Stimulated activated CD4-positive, alpha-beta T cell treated with anti-CD3 and anti-CD28 coated beads, TNF-alpha, amount 100 ng/mL, for 24 hours (primary cell): Measurements from ENCODE around the gene TRIM29.
A peak's percentile ranks its signal among the peaks of the same experiment; 100 is the strongest.

Experiments
- DNase-seq, 3 experiments: peaks; one replicate each; pipeline ENCODE4 v3.0.0-alpha.2; 2020; ENCODE audit warnings: low read depth in 3 of 3

Gene TRIM29

DNA sequence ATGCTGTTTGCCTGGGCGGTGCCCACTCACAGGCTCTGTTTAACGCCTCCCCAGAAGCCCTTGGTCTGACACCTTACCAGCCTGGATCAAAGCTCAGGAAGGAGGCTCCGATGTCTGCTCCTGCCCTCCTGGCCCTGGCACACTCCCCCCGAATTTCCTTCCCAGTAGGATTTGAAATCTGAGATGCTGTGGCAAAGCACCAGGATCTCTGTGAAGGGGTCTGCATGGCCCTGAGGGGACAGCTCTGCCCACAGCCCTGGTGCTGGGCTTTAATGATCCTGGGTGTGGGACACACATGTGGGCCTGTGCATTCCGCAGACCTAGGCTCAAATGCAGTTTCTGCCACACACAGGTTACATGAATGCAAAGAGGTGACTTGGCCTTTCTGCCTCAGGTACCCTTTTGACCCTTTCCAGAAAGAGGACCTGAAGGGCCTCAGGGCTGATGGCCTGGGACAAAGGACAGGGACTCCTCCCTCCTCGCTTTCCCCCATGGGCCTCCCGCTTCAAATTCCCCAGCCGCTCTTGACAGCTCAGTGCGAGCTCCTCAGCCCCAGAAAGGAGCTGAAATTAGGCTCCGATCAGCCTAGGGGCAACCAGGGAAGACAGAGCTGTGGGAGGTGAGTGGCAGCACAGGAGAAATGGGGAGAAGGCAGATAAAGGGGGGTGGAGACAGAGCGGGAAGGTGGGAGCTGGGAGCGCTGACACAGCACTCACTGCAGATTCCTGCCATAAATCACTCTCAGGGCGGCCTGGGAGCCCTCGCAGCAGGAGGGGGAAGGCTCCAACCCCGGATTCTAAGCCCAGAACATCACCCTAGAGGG lies 41.3 kb downstream of the TRIM29 start:
- DNase-seq, result no peak

DNA sequence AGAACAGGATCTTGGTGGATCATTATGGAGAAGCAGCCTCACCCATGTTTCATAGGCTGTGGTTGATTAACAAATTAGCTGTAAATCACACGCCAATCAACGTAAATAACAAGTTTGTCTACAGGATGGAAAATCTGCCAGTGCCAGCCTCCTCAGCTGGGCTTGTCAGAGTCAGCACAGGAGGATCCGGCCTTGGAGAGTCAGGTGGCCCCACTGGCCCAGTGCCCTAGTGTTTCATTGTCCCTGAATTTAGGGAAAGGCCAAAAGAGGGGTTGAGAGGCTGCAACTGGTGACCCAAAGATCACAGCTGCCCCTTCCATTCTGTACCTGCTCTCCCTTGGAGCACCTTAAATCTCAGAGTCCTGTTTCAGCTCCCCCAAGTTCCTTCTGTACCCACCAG lies 42.4 kb downstream of the TRIM29 start:
- no peak for DNase-seq

DNA sequence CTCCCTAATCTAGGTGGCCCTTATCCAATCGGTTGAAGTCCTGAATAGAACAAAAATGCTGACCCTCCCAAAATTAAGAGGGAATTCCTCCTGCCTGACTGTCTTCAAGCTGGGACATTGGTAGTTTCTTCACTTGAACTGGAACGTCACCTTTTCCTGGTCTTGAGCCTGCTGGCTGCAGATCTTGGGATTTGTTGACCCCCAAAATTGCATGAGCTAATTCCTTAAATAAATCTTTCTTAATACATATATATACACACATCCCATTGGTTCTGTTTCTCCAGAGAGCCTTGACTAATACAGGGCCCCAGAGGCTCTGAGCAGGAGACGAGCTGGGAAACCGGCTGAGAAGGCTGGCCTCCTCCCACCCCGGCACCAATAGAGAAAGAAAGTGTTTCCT lies 46.2 kb downstream of the TRIM29 start:
- DNase-seq, result no peak

DNA sequence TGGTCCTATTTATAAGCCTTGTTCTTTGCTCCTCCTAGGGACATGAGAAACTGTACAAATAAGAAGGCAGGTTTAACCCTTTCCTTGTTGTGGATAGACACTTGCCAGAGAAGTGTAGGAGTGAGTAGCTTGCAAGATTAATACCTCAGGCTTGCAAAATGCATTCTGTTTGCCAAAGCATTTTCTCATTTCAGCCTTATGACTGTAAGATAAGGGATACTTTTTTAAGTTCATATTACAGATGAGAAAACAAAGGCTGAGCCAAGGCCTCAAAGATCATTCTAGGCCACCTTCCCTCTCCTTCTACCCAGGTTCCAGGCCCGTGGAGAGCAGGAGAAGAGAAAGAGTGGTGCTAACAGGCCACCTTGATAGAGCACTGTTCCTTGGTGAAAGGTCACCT lies 46.8 kb downstream of the TRIM29 start:
- no peak for DNase-seq

DNA sequence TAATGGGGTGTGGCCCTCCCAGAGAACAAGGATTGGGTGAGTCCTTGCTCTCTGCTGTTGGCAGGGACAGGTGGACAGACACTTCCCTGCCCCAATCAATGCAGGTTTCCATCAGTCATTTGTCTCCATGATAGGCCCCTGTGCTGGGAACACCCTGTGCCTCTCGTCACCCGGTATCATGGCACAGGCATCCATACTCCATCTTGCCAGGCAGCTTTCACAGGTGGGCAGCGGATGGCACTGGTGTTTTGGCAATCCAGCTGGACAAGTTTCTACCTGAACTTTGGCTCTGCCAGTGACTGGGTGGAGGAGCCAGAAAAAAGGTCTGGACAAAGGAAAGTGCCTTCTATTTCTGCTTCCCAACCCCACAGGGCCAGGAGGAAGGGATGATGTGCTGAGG lies 47.5 kb downstream of the TRIM29 start:
- no peak for DNase-seq

DNA sequence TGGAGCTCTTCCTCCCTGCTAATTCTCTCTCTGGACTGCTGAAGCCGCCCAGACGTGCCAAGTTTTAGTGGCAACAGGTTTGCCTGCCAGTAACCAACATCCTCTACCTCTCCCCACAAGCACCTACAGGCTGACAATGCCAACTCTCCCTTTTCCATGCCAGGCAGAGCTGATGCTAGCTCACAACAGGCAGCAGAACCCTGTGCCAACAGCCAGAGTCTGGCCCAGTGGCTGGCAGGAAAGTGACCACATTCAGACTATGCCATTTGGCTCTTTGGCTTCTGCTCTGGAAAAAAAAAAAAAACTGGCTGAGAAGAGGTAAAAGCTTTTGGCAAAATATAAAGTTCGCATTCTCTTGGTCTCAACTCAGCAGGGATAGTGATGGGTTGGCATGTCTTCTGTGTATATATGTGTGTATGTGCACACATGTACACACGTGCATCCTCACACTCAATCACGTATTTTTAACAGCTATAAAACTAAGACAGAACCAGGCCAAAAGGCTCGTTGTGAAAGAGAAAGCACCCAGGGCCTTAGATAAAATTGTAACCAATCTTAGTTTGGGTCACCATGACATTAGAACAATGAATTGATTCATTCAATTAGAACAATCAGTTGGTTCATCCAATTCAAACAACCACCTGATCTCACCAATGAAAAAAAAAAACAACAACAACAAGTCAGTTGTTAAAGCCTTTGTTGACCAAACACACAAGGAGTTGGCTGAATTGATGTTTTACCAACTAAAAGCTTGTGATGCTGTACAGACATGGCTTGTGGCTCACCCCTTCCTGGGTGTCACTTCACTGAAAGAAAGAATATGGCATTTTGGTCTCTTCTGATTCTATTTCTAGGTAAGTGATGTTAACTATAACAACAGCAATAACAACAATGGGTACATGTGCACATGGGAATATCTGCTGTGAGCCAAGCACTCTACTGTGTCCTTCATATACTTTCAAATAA lies 48.6 kb downstream of the TRIM29 start:
- no peak for DNase-seq

DNA sequence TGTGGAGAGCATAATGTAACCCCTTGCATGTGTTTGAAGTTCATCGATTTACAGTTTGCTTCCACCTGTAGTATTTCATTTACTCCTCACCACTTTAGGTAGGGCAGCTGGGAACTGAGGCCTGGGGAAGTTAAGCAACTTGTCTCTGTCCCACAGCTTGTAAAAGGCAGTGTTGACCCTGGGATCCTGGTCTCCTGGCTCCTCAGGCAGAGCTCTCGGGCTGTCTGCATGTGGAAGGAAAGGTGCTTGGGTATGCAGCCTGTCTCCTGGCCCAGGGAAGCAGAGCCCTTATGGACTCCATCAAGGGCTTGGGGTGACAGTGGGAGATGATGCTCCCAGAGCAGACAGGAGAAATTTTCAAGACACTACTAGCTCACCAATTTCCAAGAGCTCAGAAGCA lies 49.9 kb downstream of the TRIM29 start:
- DNase-seq, result no peak

DNA sequence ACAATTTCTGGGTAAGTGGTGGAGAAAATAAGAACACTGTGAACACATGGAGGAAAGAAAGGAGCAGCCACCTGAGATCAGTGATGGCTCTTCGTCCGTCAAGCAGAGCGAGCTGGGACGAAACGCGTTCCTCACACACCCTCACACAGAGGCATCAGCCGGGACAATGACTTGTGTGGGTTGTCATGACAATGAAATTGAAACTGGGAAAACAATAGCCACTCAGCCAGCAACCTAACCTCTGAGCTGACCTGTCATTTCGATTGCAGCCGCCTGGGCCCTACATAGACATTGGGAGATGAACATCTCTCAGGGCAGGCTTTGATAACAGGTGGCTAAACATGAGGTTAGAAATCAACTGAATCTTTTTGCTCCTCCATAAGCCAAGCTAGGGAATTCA lies 51.3 kb downstream of the TRIM29 start:
- DNase-seq, result no peak

DNA sequence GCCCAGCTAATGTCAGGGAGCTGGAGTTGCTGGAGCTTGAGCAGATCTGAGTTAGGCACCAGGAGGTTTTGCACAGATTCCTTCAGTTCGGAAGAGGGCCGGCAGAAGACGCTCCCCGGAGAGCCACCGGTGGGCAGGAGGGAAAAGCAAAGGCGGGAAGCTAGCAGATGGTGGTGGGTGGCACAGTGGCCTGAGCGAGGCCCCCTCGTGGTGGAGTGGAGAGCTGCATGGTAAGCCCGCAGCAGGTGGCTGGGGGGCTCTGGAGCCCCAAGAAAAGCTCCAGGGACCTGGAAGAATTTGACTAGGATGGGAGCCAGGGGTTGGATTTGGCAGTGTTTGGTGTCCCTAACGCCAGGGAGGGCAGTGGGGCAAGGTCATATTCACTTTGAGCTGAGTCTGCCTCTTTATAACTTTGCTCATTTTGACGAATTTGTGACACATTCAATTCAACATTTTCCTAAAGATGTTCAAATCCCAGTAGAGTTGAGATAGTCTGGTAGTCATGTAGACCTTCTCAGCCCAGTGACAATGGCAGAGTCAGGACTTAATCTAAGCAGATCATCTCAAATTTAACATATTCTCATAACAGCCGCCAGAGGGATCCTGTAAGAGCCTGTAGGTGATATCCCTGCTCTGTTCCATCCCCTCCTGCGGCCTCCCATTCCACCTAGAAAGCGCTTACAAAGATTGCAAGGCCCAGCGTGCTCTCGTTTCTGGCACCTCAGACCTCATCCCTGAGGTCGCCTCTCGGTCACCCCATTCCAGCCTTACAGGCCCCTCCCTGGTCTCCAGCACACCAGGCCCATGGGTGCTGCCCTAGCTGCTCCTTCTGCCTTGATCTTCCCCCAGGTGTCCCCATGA lies 57.9 kb downstream of the TRIM29 start:
- peak in 1 of 3 experiments; percentile 10 for DNase-seq

DNA sequence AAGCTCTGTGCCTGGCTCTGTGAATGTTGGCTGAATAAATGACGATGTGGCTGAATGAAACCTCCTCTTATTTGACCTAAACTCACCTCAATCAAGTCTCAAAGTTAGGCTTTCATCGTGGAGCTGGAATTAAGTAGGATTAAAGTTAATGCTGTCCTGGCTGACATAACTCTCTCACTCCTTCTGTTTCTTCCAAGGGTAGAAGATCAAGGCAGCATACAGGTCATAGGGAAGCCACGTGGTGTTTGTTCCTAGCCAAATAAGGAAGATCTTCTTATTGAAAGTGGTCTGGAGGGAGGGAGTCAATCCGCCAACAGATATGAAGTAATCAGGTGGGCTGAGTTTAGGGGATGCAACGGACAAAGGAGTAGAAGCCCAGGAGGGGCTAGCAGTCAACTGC lies 59.5 kb downstream of the TRIM29 start:
- DNase-seq, result no peak

DNA sequence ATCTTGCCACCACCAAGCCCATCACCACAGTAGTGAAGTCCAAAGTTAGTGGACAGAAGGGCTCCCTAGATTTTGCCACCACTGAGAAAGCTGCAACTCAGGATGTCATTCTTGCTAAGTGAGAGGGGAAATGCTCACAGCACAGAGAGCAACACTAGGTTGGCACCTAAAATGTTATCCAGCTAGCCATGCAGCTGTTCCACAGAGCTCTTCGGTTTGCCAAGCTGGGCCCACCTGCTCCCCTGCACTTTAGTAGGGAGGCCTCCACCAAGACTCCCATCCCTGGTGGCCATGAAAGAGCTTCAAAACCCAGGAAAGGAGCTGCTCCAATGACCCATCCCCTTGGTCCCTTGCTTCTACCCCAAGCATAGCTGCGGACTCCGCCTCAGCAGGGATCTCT lies 63.8 kb downstream of the TRIM29 start:
- DNase-seq, result no peak

DNA sequence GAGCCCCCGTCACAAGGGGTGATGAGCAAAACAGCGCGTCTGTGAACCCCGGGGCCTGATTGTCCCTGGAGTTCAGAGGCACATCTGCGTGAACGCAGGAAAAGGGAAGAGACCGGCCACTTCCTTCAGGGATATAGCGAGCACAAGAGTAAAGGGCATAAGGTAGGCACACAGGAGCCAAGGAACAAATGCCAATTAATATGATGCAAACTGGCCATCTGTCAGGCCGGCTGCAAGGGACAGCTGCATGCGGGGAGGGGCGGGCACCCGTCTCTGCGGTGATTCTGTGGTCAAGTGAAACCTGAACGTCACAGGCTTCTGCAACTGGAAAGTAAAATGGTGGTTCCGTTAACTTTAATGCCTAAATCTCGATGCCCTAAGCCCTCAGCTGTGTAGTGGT lies 64.7 kb downstream of the TRIM29 start:
- DNase-seq, result no peak

DNA sequence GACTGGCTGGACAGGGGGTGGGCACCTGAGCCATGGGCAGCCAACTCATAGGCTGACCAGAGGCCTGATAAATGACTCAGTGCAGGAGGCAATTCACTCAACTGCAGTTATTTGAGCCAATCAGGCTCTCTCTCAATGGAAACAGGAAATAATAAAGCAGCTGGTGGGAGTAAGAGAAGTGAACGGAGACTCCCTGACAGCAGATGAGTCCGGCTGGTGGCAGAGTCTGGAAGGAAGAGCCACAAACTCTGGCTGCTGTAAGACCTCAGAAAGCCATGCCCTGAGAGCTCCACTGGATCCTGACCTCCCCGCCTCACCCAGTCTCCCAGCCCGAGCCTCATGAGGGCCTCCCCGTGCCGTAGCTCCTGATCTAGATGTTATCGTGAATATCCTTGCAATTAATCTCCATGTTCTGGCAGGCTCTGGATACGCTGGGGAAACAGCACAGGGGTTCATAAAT lies 69.8 kb downstream of the TRIM29 start:
- DNase-seq, result no peak

DNA sequence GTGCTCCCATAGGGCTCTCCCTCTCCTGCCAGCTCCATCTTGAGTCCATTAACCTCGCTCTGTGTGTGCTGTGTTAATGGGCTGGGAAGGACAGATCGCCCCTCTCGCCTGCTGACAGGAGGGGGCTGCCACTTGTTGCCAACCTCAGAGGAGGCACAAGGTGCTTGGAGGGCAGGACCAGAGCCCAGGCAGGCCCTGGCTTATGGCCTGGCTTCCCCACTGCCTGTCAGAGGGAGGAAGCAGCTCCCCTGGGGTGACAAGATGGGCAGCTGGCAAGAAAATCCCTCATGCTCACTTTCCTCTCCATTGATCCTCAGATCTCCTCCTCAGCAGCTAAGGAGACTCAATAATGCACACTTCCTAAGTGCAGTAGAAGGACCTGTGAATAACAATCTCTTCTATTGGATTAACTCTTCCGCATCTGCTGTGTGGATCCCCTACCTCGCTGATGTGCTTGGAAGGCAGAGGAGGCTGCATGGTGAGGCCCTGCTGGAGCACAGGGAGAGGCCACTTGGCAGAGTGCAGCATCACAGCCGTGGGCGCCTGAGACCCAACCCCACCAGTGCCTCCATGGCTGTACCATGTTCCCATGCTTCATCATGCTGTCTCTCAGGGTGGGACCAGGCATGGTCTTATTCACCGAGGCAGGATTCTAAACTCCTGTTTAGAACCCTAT lies 70.3 kb downstream of the TRIM29 start:
- no peak for DNase-seq

DNA sequence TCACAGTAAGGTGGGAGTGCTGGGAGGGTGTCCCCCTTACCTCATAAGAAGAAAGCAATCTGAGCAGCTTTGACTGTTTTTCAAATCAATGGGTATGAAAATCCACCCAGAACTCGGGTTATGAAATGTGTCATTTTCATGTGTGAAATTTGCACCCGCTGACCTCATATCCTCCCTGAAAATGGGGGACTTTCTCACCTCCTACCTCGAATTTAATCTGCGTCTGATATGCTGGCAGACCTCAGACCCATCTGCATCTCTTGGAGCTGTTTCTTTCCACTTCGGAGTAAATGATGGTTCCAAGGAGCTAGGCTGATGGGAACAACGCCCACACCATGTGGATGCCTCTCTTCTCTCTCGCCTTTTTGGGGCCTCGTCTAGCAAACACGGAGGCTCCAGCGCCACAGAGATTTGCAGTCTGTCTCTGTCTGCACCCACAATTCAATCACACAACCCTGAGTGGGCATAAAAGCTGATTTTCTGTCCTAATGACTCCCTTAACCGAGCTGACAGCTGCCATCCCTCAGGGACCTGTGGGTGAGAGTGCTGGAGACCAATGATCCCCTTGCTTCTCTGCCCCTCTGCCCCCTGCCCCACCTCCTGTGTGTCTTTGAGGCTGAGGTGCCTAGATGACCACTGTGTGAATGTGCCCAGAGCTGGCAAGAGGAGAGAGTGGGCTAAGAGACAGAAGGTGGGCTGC lies 71.0 kb downstream of the TRIM29 start:
- DNase-seq, result no peak

DNA sequence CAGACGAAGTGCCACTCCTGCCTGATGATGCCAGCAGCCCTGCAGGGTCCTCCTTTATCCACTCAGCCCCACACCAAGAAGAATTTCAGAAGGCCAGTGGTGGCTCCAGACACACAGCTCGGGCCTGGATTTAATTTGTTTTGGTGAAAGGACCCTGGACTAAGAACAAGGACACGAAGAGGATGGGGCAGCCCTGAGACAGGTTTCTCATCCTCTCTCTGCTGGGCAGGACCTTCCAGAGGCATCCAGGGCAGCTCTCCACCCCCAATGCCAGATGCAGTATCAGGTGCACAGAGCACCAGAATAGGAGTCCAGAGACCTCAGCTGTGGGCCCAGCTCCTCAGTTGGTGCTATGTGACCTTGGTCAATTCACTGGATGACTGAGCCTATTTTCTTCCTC lies 72.0 kb downstream of the TRIM29 start:
- DNase-seq, result no peak

DNA sequence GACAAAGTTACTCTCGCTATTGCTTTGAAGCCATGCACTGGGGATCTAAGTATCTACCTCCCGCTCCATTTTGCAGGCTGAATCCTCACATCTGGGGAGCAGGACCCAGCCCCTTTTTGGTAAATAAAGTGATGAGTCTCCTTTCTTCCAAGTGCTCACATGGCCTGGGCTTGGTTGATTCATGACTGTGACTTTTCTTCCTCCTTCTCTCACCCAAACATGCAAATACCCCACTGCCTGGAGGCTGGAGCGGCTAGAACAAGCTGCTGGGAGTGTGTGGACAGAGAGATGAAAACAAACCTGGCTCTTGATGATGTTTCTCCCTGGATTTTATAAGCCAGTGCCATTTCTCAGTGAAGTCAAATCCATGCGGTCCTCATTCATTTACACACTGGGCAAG lies 72.7 kb downstream of the TRIM29 start:
- no peak for DNase-seq

DNA sequence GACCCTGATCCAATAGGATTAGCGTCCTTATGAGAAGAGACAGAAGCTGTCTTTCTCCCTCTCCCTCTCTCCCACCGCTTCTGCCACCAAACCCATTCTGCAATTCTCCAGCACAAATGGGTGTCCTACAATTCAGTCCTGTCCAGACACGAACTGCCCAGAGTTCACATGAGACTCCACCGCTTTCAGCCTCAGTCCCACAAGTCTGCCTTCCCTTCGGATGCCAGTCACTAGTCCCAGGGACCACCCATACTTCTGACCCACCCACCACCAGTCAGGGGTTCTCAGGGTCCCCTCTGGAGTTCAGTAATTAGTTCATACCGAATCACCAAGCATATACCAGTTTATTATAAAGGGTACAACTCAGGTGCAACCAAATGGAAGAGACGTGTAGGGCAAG lies 73.6 kb downstream of the TRIM29 start:
- DNase-seq, result no peak

DNA sequence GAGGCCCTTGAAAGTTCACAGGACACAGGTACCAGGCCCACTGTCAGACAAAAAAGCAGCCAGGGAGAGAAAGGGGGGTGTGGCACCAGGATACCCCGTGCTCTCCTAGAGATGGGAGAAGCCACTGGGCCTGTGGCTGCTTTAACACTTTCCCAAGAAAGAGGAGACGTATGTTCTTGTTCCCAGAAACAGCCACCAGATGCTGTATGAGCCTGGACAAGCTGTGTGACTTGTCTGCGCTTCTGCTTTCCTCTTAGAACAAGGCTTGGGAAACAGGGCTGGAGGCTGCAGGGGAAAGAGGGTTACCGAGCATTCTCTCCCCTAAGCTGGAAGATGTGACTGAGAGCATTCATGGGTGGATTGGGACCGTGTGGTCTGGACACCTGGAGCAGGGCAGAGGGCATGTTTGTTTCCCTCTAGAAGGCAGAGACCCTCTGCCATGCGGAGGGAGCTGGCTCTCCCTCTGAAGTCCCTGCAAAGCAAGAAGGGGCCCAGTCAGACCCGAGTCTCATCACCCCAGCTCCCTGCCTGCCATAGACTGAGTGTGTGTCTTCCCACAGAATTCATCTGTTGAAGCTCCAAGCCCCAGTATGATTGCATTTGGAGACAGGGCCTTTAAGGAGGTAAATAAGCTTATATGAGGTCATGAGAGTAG lies 74.1 kb downstream of the TRIM29 start:
- DNase-seq, result no peak

DNA sequence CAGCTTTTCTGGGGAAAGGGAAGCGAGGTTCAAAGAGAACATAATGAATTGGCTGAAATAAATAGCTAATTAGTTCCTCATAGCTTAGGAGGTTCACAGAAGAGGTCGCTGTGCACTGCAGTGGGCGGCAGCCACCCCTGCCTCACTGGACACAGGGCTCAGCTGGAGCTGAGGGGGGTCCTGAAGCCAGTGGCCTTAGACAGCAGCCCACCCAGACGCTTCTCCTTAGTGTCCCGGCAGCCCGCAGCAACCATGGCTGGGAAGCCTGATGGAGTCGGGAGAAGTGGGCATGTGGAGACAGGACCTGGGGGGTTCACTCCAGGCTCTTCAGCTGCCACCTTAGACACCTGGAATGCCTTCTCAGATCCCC lies 75.4 kb downstream of the TRIM29 start:
- DNase-seq, result no peak
